HL-60/S4 treated with retinoic acid at 250 ng/mL for 4 days and 3 days (cell line): ENCODE results near the gene ASTL.
"Not testable (repeated sequence)": the region's sequence is repeated elsewhere in the genome, so short reads cannot be mapped to it uniquely, and the experiment has no call there.

Source experiments
- in situ Hi-C: fragments of 300-500 bp; cut with MboI; formaldehyde crosslinking; loops from 2 replicates; pipeline ENCODE4 v1.7.0; 2022; ENCODE audit warnings: low sequenced_read_pairs

ASTL gene

DNA sequence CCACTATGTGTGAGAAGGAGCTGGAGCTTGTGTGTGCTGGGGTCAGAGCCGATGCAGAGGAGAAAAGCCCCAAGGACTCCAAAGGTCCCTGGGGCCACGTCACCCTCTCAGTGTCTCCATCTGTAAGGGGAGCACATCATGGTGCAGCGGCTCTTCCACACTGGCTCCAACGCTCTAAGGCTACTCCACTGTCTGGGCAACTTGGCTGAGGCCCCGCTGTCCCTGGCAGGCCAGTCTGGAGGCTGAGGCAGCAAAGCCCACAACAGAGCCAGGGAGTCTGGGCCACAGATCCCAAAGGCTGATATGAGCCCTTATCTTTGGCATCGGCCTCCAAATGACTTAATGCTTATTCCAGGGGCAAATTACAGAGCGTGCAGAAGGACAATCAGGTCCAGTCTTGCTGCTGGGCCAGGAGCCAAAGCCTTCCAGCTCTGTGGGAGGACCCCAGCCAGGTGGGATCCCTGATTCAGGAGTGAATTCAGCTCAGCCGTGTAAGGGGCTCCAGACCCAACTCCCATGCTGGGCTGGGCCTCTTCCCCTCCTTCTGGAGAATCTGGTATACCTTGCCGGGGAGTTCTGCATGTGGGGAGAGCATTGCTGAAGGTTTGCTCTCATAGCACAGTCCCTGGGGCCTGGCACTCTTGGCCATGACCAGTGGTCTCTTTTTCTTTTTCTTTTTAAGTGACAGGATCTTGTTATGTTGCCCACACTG is 8.7 kb upstream of the ASTL start:
- in situ Hi-C loops: no loop called here

- in situ Hi-C loops: no loop called here
These were observed 8.0 kb upstream of the ASTL start for GRCh38 chr2:96146153-96146880.

DNA sequence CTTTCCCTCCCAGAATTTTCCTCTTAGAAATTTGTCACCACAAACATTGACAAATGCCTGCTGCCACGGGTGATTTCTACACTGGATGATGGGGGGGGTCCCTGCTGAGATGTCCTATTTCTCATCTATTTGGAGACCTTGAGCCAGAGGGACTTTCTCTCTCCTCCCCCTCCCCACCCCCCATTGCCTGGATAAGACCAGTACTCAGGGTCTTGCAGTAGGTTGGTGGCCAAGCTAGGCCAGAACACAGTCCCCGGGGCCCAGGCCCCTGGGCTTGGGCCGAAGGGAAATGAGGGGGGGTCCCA is 7.5 kb upstream of the ASTL start:
- in situ Hi-C loops: no loop called here

DNA sequence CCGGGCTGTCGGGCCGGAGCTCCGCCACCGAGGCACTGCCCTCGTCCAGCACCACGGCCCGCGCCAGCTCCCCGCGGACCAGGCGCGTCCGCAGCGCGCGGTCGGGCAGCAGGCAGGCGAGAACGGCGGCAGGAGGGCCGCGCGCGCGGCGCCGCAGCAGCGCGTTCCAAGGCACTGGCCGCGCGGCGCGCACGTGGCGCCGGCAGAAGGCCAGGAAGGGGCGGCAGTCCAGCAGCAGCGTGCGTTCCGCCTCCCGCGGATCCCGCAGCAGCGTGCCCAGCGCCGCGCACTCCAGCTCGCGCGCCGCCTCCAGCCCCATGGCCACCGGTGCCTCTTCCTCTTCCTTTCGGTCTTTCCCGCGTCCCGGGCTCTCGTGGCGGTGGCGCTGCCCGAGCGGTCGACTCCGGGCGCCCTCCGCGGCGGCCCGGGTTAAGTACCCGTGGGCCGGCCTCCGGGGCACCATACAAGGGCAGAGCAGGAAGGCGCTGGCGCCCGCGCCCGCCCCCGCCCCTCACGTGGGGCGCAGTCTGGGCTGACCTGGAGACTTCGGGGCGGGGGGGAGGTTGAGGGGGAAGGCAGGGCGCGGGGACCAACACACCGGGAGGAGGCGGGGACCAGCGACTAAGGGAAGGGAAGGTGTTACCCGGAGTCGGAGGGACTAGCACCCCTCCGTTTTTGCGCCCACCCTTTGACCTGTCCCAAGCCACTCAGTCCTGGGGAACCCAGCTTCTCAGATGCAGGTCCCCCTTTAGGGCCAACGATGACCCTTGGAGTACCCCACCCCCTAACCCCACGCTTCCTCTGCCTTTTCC is 6.9 kb upstream of the ASTL start, which contains the start of gene DUSP2:
DUSP2 (minus strand) TSS at position 405 of the 812 bp plus-strand sequence; CDS start at position 319, 86 bp downstream.
- in situ Hi-C loops: no loop called here

DNA sequence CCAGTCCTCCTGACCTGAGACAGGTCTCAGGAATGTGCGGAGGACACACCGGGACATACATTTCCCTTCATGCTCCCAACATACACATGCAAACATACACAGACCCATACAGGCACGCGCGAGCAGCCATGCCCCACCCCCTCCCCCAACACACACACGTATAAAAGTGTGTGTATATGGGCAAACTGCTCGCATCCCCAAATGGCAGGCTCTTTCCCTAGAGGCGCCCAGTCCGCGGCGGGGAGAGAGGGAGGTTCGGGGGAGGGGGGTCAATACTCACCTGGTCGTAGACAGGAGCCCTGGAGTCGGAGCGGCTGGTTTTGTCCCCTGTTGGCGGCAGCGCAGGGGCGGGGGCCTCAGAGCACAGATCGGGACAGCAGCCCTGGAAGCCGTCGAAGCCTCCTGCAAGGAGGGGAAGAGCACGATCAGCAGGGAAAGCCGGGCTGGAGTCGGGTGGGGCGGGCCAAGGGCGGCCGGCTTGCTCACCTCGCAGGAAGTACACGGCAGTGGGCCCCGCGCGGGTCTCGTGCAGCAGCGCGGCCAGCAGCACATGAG is 6.3 kb upstream of the ASTL start:
- in situ Hi-C loops: no loop called here

DNA sequence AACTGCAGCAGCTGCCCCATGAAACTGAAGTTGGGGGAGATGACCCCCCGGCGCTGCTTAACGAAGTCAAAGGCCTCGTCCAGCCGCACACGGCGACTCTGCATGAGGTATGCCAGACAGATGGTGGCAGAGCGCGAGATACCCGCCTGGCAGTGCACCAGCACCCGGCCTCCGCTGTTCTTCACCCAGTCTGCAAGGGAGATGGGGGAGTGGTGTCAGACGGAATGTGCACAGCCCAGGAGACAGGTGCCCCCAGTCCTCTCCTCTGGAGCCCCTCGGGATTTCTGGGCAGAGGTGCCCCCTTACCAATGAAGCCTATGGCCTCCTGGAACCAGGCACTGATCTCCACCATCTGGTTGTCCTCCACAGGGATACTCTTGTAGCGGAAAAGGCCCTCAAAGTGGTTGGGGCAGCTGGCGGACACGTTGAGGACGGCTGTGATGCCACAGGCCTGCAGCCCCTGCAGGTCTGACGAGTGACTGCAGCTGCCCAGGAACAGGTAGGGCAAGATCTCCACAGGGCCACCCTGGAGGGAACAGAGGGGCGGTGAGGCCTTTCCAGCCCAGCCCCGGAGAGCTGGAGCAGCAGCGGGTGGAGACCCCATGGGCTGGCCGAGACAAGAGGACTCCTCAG is 5.7 kb upstream of the ASTL start:
- in situ Hi-C loops: no loop called here

DNA sequence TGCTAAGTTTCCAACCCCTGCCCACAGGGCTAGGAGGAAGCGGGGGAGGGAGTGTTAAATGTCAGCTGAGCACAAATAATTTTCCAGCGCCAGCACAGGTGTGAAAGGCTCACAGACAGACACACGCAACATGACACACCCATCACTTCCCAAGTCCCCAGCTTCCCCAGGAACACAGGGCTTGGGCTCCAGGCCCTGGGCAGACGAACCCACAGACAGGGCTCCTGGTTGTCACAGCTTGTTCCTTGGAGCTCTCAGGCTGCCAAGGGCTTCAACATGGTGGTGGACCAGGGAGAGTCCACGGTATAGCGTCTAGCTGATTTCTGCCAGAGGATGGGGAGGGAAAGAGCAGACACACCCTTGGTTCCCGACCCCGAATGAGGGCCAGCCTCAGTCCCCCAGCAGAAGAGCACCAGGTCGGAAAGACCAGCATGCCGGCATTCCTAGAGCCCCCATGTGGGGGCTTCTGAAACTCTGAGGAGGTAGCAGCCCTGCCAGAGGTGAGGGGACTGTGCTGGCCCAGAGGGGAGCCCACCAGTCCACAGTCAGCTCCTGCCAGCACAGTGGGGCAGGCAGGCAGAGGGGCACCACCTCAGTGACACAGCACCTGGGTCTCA is 5.0 kb upstream of the ASTL start:
- in situ Hi-C loops: no loop called here

GRCh38 chr2:96142217-96143113 is 4.2 kb upstream of the ASTL start:
- in situ Hi-C loops: no loop called here

DNA sequence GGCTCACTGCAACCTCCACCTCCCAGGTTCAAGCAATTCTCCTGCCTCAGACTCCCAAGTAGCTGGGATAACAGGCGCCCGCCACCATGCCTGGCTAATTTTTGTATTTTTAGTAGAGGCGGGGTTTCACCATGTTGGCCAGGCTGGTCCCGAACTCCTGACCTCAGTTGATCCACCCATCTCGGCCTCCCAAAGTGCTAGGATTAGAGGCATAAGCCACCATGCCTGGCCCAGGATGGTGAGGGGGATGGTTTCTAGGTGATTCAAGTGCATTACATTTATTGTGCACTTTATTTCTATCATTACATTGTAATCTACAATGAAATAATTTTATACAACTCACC is 3.3 kb upstream of the ASTL start:
- in situ Hi-C loops: not testable (repeated sequence)

GRCh38 chr2:96140941-96141623 is 2.8 kb upstream of the ASTL start:
- in situ Hi-C loops: no loop called here

GRCh38 chr2:96139181-96139758 is 968 bp upstream of the ASTL start:
- in situ Hi-C loops: no loop called here

GRCh38 chr2:96137321-96138178 is 752 bp downstream of the ASTL start:
- in situ Hi-C loops: no loop called here

GRCh38 chr2:96136129-96136720 is 2.1 kb downstream of the ASTL start:
- in situ Hi-C loops: no loop called here

DNA sequence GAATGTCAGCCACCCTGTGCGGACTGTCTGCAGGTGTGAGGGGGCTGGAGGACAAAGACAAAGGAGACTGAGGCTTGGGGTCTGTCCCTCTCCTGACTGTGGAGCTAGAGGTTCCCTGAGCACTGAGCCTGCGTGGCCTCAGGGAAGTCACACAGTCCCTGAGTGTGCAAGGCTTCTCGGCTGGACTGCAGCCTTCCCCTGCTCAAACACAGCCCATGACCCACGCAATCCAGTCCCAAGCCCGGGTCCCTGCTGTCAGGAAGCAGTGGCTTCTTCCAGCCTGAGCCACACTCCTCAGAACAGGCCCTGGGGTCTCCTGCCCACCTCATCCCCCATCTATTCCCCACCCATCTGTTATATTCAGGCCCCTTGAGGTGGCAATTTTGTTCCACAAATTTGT is 2.7 kb downstream of the ASTL start:
- in situ Hi-C loops: no loop called here

DNA sequence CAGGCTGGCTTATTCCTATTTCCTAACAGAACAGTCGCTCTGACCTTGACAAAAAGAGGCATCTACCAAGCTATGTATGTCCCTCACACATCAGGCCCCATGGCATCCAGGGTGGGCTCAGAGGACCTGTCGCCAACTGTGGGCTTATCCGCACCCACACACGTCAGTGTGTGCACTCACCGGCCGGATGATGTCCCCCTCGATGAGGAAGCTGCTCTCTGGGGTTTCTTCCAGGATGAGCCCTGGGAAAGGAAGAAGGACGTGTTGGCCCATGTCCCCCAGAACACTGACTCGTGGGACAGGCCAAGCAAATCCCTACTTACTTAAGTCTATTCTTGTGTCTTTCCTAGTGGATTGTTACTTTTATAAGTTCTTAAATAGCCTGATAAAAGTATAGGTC is 3.1 kb downstream of the ASTL start:
- in situ Hi-C loops: no loop called here

GRCh38 chr2:96134421-96134820 is 3.9 kb downstream of the ASTL start:
- in situ Hi-C loops: no loop called here
